Mesothelial cell of epicardium (in vitro differentiated cells): ENCODE data around the gene LILRA5. TPM values are rescaled to one million over a fixed set of nuclear protein-coding genes. Genes with fewer than 3 reads are reported as not detected.
"Not testable (repeated sequence)": the region's sequence is repeated elsewhere in the genome, so short reads cannot be mapped to it uniquely, and the experiment has no call there.

Experiments used
- DNase-seq, 2 experiments: peaks; one replicate each; pipeline ENCODE4 v3.0.0; 2021; ENCODE audit warnings: low spot score in 2 of 2; ENCODE audit not compliant: unreplicated experiment in 2 of 2
- H3K27ac Mint-ChIP-seq: 2 replicates; pipeline ENCODE4 v1.8.0; 2021; ENCODE audit warnings: mixed read lengths
- H3K27me3 Mint-ChIP-seq: 2 replicates; pipeline ENCODE4 v1.8.0; 2021; ENCODE audit warnings: low read depth, mixed read lengths
- H3K36me3 Mint-ChIP-seq: 2 replicates; pipeline ENCODE4 v1.8.0; 2021; ENCODE audit warnings: mixed read lengths
- H3K4me1 Mint-ChIP-seq: 2 replicates; pipeline ENCODE4 v1.8.0; 2021; ENCODE audit warnings: mixed read lengths
- H3K4me3 Mint-ChIP-seq: 2 replicates; pipeline ENCODE4 v1.8.0; 2021; ENCODE audit warnings: mild to moderate bottlenecking, moderate library complexity, mixed read lengths
- H3K9me3 Mint-ChIP-seq: 2 replicates; pipeline ENCODE4 v1.8.0; 2021; ENCODE audit warnings: mixed read lengths
- CTCF ChIP-seq: fragments of 200-600 bp; sonication (generic); IDR thresholded peaks from one replicate; pipeline ENCODE4 v1.5.0; 2021; ENCODE audit warnings: antibody characterized with exemption; ENCODE audit not compliant: unreplicated experiment
- total RNA-seq: library from RNA; stranded (reverse); gene quantifications from 3 replicates; pipeline ENCODE4 v1.2.1, GENCODE V29; 2021

The LILRA5 gene
- total RNA-seq, 1 donor from 2014 or later: not detected

GRCh38 chr19:54275951-54276350 is 37.0 kb downstream of the LILRA5 start:
- Mint-ChIP-seq H3K27ac (no peak overlapping the region), H3K9me3 (no peaks in the 10 kb centered on the region), H3K36me3 (no peaks in the 10 kb centered on the region), H3K27me3 (peaks cover 69% of the 10 kb centered on the region), H3K4me1 (no peaks in the 10 kb centered on the region), H3K4me3 (no peak overlapping the region)
- no peak for TF ChIP-seq CTCF
- no peak for DNase-seq

GRCh38 chr19:54274516-54274915 is 38.5 kb downstream of the LILRA5 start:
- H3K4me3 Mint-ChIP-seq, H3K4me1 Mint-ChIP-seq, H3K36me3 Mint-ChIP-seq, DNase-seq, H3K9me3 Mint-ChIP-seq, H3K27ac Mint-ChIP-seq: not testable (repeated sequence)
- H3K27me3 Mint-ChIP-seq: peaks cover 65% of the 10 kb centered on the region

GRCh38 chr19:54273821-54274220 is 39.1 kb downstream of the LILRA5 start:
- H3K9me3 Mint-ChIP-seq: no peaks in the 10 kb centered on the region
- H3K4me3 Mint-ChIP-seq: no peak overlapping the region

GRCh38 chr19:54272181-54272580 is 40.8 kb downstream of the LILRA5 start:
- peaks cover 66% of the 10 kb centered on the region for H3K27me3 Mint-ChIP-seq
- not testable (repeated sequence) for H3K4me1 Mint-ChIP-seq, H3K9me3 Mint-ChIP-seq, H3K36me3 Mint-ChIP-seq, H3K27ac Mint-ChIP-seq, DNase-seq, H3K4me3 Mint-ChIP-seq

More at GRCh38 chr19:54273821-54274220, 39.1 kb downstream of the LILRA5 start:
- Mint-ChIP-seq H3K27ac (no peak overlapping the region), H3K36me3 (no peaks in the 10 kb centered on the region), H3K27me3 (peaks cover 61% of the 10 kb centered on the region), H3K4me1 (no peaks in the 10 kb centered on the region)
- TF ChIP-seq CTCF: no peak
- DNase-seq: no peak

- H3K27ac Mint-ChIP-seq, H3K4me3 Mint-ChIP-seq, H3K36me3 Mint-ChIP-seq, DNase-seq, H3K4me1 Mint-ChIP-seq, H3K9me3 Mint-ChIP-seq: not testable (repeated sequence)
- peaks cover 68% of the 10 kb centered on the region for H3K27me3 Mint-ChIP-seq
These were observed 41.4 kb downstream of the LILRA5 start for GRCh38 chr19:54271587-54271986.

- peaks cover 64% of the 10 kb centered on the region for H3K27me3 Mint-ChIP-seq
- no peak overlapping the region for H3K4me3 Mint-ChIP-seq
- H3K36me3 Mint-ChIP-seq: no peaks in the 10 kb centered on the region
These were observed 41.9 kb downstream of the LILRA5 start for GRCh38 chr19:54271106-54271505.

GRCh38 chr19:54268936-54269335 is 44.0 kb downstream of the LILRA5 start:
- Mint-ChIP-seq H3K27me3 (peaks cover 60% of the 10 kb centered on the region), H3K9me3 (no peaks in the 10 kb centered on the region), H3K4me1 (no peaks in the 10 kb centered on the region), H3K4me3 (no peak overlapping the region), H3K36me3 (no peaks in the 10 kb centered on the region), H3K27ac (no peak overlapping the region)
- DNase-seq: no peak
- no peak for TF ChIP-seq CTCF

More at GRCh38 chr19:54271106-54271505, 41.9 kb downstream of the LILRA5 start:
- H3K27ac Mint-ChIP-seq: no peak overlapping the region
- DNase-seq: no peak
- TF ChIP-seq CTCF: no peak
- H3K4me1 Mint-ChIP-seq: no peaks in the 10 kb centered on the region
- H3K9me3 Mint-ChIP-seq: no peaks in the 10 kb centered on the region
